ENCODE measurements around the gene VPS4B.
"Not testable (repeated sequence)": the region's sequence is repeated elsewhere in the genome, so short reads cannot be mapped to it uniquely, and the experiment has no call there.

Gene VPS4B

DNA sequence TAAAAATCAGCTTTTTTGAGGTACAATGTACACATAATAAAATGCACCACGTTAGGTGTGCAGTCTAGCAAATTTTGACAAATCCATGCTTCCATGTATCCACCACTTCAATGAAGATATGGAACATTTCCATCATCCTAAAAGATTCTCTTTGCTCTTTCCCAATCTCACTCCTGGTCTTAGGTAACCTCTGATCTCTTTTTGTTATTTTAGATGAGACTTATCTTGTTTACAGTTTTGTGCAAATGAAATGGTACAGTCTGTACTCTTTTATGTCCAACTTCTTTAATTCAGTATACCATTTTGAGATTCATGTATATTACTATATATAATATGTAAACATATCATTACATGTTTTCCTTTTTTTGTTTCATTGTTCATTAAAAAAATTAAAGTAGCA is 38.1 kb upstream of the VPS4B start:
- TF ChIP-seq, protein P1, sequence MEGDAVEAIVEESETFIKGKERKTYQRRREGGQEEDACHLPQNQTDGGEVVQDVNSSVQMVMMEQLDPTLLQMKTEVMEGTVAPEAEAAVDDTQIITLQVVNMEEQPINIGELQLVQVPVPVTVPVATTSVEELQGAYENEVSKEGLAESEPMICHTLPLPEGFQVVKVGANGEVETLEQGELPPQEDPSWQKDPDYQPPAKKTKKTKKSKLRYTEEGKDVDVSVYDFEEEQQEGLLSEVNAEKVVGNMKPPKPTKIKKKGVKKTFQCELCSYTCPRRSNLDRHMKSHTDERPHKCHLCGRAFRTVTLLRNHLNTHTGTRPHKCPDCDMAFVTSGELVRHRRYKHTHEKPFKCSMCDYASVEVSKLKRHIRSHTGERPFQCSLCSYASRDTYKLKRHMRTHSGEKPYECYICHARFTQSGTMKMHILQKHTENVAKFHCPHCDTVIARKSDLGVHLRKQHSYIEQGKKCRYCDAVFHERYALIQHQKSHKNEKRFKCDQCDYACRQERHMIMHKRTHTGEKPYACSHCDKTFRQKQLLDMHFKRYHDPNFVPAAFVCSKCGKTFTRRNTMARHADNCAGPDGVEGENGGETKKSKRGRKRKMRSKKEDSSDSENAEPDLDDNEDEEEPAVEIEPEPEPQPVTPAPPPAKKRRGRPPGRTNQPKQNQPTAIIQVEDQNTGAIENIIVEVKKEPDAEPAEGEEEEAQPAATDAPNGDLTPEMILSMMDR (IDR thresholded peaks at IDR 0.05; ENCODE audit: insufficient read depth, low read length) = no peak
- TF ChIP-seq POLR2AphosphoS5 (IDR thresholded peaks at IDR 0.05; ENCODE audit: low read depth) (no peak), GABPA (IDR thresholded peaks at IDR 0.05; ENCODE audit: low read depth) (no peak), SPI1 (IDR thresholded peaks at IDR 0.05; ENCODE audit: borderline replicate concordance, low read depth) (no peak)
- TF ChIP-seq, protein P2, sequence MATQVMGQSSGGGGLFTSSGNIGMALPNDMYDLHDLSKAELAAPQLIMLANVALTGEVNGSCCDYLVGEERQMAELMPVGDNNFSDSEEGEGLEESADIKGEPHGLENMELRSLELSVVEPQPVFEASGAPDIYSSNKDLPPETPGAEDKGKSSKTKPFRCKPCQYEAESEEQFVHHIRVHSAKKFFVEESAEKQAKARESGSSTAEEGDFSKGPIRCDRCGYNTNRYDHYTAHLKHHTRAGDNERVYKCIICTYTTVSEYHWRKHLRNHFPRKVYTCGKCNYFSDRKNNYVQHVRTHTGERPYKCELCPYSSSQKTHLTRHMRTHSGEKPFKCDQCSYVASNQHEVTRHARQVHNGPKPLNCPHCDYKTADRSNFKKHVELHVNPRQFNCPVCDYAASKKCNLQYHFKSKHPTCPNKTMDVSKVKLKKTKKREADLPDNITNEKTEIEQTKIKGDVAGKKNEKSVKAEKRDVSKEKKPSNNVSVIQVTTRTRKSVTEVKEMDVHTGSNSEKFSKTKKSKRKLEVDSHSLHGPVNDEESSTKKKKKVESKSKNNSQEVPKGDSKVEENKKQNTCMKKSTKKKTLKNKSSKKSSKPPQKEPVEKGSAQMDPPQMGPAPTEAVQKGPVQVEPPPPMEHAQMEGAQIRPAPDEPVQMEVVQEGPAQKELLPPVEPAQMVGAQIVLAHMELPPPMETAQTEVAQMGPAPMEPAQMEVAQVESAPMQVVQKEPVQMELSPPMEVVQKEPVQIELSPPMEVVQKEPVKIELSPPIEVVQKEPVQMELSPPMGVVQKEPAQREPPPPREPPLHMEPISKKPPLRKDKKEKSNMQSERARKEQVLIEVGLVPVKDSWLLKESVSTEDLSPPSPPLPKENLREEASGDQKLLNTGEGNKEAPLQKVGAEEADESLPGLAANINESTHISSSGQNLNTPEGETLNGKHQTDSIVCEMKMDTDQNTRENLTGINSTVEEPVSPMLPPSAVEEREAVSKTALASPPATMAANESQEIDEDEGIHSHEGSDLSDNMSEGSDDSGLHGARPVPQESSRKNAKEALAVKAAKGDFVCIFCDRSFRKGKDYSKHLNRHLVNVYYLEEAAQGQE (IDR thresholded peaks at IDR 0.05; ENCODE audit: insufficient replicate concordance, low read depth) = no peak
- Histone ChIP-seq H3K27me3 (ENCODE audit: insufficient read depth, poor library complexity, severe bottlenecking) (no peaks in the 10 kb centered on the region), H3K27ac (replicated peaks) (no peak overlapping the region), H3K4me3 (replicated peaks; ENCODE audit: insufficient read depth, low read length) (no peak overlapping the region)
- DNase-seq (ENCODE audit: low read depth in 1 of 2, low spot score in 1 of 2) = no peak

DNA sequence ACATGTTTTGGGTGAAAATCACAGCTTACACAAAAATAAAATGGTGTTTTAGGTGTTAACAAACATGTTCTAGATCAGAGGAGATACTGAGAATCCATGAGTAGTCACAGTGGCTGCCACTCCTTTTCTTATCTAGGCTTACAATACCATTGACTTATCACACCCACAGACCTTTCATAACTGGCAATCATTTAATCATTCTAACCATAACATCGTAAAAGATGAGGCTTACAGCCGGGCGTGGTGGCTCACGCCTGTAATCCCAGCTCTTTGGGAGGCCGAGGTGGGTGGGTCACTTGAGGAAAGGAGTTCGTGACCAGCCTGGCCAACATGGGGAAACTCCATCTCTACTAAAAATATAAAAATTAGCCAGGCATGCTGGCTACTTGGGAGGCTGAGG is 35.7 kb upstream of the VPS4B start:
- Histone ChIP-seq H3K27ac (replicated peaks) (no peak overlapping the region), H3K27me3 (ENCODE audit: insufficient read depth, poor library complexity, severe bottlenecking) (no peaks in the 10 kb centered on the region), H3K4me3 (replicated peaks; ENCODE audit: insufficient read depth, low read length) (no peak overlapping the region)
- TF ChIP-seq, protein P1 (IDR thresholded peaks at IDR 0.05; ENCODE audit: insufficient read depth, low read length) = no peak
- TF ChIP-seq GABPA (IDR thresholded peaks at IDR 0.05; ENCODE audit: low read depth) = no peak
- TF ChIP-seq POLR2AphosphoS5 (IDR thresholded peaks at IDR 0.05; ENCODE audit: low read depth) = no peak
- no peak for TF ChIP-seq SPI1 (IDR thresholded peaks at IDR 0.05; ENCODE audit: borderline replicate concordance, low read depth)
- TF ChIP-seq, protein P2 (IDR thresholded peaks at IDR 0.05; ENCODE audit: insufficient replicate concordance, low read depth) = no peak
- no peak for DNase-seq (ENCODE audit: low read depth in 1 of 2, low spot score in 1 of 2)

DNA sequence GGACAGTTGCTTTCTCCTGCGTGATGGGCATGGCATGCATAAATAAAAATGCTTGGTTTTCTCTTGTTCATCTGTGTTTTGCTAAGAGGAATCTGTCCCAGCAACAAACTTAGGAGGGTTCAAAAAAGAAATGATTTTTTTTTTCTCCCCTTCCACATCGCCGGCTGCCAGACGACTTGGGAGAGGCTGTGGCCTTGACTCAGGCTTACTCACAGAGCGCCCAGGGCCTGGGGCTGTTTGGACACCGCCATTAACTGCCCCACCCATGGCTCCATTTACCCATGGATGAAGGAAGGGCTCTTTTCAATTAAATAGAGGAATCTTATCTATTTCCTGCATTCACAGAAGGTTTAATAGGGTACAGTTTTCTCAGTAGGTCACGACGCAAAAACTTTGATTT is 32.2 kb upstream of the VPS4B start:
- Histone ChIP-seq H3K27ac (replicated peaks) (no peak overlapping the region), H3K27me3 (ENCODE audit: insufficient read depth, poor library complexity, severe bottlenecking) (no peaks in the 10 kb centered on the region), H3K4me3 (replicated peaks; ENCODE audit: insufficient read depth, low read length) (no peak overlapping the region)
- TF ChIP-seq, protein P1 (IDR thresholded peaks at IDR 0.05; ENCODE audit: insufficient read depth, low read length) = no peak
- TF ChIP-seq GABPA (IDR thresholded peaks at IDR 0.05; ENCODE audit: low read depth) = no peak
- TF ChIP-seq, protein P2 (IDR thresholded peaks at IDR 0.05; ENCODE audit: insufficient replicate concordance, low read depth) = no peak
- TF ChIP-seq POLR2AphosphoS5 (IDR thresholded peaks at IDR 0.05; ENCODE audit: low read depth) = no peak
- no peak for TF ChIP-seq SPI1 (IDR thresholded peaks at IDR 0.05; ENCODE audit: borderline replicate concordance, low read depth)
- DNase-seq (ENCODE audit: low read depth in 1 of 2, low spot score in 1 of 2) = no peak

DNA sequence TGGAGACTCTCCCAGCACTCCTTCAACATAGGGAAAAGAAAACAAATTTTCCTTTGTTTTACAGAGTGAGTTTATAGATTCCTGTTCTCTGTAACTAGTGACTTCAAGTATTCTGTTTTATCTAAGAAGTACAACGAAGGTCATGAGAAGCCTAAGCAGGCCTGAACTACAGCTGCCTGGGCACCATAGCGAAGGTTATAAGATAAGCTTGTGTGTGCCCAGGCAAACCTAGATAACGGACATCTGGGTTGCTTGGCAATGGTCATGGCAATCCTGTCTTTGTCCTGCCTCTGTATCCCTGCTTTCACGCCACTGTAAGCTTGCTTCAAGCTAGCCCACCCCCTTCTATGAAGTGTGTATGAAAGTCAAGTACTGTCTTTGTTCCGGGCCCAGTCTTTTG is 30.5 kb upstream of the VPS4B start:
- not testable (repeated sequence) for H3K27me3 ChIP-seq (ENCODE audit: insufficient read depth, poor library complexity, severe bottlenecking); H3K27ac ChIP-seq (replicated peaks); DNase-seq (ENCODE audit: low read depth in 1 of 2, low spot score in 1 of 2); H3K4me3 ChIP-seq (replicated peaks; ENCODE audit: insufficient read depth, low read length)
